Activated gamma-delta T cell treated with anti-CD3 and anti-CD28 coated beads, Interleukin-2, amount 50 U/mL, for 16 hours (primary cell): Measurements from ENCODE around the gene KREMEN2.
A peak's percentile ranks its signal among the peaks of the same experiment; 100 is the strongest.
"Not testable (repeated sequence)": the region's sequence is repeated elsewhere in the genome, so short reads cannot be mapped to it uniquely, and the experiment has no call there.

Experiments used
- DNase-seq: peaks from one replicate; pipeline ENCODE4 v3.0.0-alpha.2; 2020; ENCODE audit warnings: low read depth

KREMEN2 gene, protein sequence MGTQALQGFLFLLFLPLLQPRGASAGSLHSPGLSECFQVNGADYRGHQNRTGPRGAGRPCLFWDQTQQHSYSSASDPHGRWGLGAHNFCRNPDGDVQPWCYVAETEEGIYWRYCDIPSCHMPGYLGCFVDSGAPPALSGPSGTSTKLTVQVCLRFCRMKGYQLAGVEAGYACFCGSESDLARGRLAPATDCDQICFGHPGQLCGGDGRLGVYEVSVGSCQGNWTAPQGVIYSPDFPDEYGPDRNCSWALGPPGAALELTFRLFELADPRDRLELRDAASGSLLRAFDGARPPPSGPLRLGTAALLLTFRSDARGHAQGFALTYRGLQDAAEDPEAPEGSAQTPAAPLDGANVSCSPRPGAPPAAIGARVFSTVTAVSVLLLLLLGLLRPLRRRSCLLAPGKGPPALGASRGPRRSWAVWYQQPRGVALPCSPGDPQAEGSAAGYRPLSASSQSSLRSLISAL

DNA sequence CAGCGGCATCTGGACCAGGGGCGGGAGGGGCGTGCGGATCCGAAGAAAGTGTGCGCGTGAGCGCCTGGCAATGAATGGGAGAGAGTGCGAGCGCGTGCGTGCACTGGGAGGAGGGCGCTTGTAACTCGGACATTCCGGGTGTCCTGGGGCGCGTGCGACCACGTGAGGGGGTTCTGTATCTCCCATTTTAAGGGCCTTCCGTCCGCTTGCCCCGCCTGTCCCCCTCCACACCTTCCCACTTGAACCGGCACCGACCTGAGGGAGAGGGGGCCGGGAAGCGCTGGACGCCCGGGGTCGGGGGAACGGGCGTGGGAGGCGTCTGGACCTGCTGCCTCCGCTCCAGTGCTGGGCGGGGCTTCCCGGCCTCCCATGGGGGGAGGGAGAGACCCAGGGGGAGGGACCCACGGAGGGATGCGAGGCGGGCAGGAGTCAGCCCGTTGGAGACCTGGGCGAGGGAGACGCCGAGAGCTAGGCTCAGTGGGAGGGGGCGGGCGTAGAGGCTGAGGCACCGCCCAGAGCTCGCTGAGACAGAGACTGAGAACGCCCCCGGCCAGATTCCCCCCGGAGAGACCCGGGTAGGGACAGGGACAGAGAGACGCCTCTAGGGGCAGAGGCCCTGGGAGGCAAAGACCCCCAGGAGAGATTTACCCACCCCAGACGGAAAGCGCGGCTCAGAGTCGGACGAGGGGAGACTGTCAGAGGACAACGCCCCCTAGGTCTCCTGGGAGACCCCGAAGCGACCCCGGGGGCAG is at the start of gene KREMEN2:
KREMEN2 (plus strand) TSS at position 553 of the 752 bp plus-strand sequence. CDS start 246 bp downstream, outside the sequence.
- no peak for DNase-seq

DNA sequence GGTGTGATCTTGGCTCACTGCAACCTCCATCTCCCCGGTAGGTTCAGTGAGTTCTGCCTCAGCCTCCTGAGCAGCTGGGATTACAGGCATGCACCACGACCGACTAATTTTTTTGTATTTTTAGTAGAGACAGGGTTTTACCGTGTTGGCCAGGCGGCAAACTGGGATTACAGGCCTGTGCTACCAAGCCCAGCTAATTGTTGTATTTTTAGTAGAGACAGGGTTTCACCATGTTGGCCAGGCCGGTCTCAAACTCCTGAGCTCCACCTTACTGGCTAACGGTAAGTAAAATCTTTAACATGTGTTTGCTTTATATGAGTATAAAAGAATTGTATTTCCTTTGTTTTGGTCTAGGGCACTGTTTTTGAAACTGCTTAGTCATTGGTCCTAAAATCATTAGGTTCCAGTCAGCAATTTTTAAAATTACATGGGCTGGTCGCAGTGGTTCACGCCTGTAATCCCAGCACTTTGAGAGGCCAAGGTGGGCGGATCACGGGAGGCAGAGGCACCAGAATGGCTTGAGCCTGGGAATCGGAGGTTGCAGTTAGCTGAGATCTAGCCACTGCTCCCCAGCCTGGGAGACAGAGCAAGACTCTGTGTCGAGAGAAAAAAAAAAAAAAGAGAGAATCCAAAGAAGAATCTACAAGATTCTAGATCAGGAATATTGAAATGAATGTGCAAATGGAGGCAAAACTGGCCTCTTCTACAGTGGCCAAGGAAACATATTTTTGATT is 48.7 kb upstream of the KREMEN2 start:
- DNase-seq = no peak

DNA sequence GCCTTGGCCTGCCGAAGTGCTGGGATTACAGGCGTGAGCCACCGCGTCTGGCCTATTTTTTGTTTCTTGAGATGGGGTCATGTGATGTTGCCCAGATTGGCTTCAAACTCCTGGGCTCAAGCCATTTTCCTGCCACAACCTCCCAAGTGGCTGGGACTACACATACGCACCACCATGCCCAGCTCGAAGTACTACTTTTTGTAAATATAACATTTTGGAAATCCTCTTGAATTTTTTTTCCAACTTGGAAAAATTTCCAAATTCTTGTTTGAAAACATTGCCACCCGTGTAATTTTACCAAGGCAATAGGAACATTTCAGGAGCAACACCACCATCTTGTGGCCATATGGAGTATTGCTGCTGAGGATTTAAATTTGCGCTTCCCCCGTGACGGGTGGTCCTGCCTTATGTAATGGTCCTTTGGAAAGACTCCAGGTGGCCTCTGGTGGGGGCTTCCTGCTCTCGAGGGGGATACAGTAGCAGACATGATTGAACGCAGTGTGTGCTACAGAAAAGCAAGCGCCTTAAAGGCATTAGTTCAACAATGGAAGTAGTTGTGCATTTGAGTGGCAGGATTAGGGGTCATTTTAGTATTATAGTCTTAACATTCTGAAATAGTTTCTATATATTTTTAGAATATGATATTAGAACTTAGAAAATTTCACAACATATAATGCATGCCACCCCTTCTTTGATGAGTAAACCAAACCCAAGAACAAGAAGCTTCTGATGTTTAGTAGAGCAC is 44.4 kb upstream of the KREMEN2 start:
- DNase-seq = peak; percentile 47

DNA sequence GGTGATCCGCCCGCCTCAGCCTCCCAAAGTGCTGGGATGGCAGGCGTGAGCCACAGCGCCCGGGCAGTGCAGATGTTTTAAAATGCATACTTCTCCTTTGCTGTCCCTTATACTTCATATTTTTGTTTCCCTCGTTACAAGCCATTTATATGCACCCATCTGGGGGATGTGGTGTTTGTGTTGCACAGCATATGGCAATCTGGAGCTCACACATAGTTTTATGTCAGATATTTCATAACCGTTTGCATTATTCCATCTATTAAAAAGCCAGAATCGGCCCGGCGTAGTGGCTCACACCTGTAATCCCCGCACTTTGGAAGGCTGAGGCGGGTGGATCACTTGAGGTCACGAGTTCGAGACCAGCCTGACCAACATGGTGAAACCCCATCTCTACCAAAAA is 40.6 kb upstream of the KREMEN2 start:
- no peak for DNase-seq

DNA sequence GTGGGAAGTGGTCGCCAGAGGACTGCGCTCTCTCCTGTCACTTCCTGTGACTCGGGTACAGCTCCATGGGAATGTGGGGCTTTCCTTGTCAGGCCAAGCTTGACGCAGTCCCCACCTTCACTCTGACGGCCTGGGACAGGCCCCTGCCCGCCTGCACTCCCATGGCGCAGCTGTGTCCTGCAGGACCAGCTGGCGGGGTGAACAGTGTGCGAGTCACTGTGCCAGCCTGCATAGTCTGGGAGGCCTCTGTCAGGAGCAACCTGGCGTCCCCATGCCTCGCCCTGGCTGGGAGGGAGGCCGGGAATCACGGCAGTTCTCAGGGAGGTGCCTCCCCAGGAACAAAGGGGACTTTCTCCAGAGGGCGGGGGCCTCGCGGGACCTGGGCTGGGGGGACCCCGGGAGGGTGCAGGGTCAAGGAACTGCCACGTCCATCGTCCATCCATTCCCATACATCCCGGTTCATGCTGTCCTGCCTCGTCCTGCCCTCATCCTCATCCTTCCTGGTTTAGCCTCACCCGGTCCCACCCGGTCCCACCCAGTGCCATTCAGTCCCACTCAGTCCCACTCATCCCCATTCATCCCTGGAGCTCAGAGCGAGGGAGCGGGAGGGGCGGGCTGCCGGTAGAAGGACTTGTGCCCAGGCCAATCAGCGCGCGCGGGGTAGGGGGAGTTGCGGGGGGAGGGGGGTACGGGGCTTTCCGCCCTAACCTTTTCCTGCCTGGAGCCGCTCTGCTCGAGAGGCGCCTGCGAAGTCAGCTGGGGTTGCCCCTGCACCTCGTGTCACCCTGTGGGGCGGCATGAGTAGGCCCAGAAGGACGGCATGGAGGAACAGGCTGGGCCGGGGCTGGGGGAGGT is 38.9 kb upstream of the KREMEN2 start:
- DNase-seq = no peak

DNA sequence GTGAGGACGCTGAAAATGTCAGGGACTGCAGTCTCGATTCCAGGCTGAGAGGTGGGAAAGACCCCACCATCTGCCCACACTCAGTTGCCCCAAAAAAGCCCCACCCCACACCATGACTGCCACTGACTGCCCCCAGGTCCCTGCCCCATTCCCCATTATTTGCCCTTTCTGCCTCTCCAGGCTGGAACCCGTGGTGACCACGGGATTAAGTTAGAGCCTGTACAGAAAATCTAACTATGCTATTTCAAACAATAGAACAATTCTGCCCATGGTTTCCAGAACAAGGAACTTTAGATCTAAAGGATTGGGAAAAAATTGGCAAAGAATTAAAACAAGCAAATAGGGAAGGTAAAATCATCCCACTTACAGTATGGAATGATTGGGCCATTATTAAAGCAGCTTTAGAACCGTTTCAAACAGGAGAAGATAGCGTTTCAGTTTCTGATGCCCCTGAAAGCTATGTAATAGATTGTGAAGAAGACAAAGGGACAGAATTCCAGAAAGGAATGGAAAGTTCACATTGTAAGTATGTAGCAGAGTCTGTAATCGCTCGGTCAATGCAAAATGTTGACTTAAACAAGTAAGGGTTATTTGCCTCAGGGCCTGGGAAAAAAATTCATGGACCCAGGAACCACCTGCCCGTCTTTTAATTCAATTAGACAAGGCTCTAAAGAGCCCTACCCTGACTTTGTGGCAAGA is 38.0 kb upstream of the KREMEN2 start:
- no peak for DNase-seq

DNA sequence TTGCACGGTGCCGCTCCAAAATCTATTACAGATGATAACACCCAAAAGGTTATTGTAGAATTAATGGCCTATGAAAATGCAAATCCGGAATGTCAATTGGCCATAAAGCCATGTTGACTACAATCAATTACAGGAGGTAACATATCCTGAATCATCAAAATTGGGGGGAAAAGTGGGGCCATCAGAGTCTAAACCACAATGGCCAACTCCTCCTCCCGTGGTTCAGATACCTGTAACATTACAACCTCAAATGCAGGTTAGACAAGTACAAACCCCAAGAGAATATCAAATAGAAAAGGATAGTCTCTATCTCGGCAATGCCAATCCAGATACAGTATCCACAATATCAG is 37.5 kb upstream of the KREMEN2 start:
- no peak for DNase-seq

DNA sequence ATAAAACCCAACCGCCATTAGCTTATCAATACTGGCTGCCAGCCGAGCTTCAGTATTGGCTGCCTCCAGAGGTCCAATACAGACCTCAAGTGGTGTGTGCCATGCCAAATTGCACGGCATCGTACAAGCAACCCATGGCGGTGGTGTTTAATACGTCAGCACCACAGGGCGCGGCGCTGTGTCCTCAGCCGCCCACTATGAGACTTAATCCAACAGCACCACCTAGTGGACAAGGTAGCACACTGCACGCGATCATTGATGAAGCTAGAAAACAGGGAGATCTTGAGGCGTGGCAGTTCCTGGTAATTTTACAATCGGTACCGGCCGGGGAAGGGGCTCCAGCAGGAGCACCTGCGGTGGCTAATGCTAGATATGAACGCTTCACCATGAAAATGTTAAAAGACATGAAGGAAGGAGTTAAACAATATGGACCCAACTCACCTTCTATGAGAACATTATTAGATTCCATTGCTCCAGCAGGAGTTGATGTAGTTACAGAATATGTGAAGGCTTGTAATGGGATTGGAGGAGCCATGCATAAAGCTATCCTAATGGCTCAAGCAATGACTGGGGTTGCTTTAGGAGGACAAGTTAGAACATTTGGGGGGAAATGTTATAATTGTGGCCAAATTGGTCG is 36.9 kb upstream of the KREMEN2 start:
- DNase-seq = peak; percentile 76

DNA sequence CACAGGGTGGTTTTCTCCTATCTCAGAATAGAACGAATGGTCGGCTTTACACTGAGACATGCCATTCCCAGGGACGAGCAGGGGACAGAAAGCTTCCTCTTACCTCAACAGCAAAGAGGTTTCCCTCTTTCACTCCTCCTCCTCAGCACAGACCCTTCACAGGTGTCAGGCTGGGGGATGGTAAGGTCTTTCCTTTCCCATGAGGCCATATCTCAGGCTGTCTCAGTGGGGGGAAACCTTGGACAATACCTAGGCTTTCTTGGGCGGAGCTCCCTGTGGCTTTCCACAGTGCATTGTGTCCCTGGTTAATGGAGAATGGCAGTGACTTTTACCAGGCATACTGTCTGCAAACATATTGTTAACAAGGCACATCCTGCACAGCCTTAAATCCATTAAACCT is 35.9 kb upstream of the KREMEN2 start:
- DNase-seq = not testable (repeated sequence)

DNA sequence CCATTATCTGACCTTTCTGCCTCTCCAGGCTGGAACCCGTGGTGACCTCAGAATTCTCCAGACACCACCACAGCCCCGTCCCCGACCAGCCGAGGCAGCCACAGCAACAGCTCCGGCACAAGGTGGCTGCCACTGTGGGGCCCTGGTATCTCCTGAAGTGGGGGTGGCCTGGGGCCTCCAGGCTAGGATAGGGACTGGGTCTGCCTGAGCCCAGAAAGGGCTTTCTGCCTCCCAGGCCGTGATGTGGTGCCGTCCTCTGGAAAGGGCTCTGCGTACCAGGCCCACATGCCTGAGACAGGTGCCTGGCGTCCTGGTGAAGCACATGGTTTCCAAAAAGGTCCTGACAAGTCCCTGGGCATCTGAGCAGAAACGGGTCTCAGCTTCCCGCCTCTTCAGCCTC is 35.3 kb upstream of the KREMEN2 start:
- DNase-seq = no peak

DNA sequence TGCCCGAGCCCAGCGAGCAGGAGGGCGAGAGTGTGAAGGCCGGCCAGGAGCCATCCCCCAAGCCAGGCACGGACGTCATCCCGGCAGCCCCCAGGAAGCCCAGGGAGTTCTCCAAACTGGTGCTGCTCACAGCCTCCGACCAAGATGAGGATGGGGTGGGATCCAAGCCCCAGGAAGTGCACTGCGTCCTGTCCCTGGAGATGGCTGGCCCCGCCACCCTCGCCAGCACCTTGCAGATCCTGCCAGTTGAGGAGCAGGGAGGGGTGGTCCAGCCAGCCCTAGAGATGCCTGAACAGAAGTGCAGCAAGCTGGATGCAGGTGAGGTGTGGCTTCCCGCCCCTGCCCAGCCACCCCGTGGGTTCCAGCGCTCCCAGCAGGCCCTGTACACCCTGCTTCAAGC is 34.4 kb upstream of the KREMEN2 start:
- no peak for DNase-seq

DNA sequence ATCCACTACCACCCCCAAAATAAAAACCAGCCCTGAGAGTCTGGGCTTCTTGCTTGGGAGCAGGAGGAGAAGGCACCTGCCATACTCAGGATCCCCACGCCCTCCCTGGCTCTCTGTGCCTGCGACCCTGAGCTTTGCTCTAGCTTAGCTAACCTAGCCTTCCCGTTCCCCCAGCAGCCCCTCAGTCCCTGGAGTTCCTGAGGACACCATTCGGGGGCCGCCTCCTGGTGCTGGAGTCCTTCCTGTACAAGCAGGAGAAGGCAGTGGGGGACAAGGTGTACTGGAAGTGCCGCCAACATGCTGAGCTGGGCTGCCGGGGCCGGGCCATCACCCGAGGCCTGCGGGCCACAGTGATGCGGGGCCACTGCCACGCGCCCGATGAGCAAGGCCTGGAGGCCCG is 33.8 kb upstream of the KREMEN2 start:
- DNase-seq = no peak

DNA sequence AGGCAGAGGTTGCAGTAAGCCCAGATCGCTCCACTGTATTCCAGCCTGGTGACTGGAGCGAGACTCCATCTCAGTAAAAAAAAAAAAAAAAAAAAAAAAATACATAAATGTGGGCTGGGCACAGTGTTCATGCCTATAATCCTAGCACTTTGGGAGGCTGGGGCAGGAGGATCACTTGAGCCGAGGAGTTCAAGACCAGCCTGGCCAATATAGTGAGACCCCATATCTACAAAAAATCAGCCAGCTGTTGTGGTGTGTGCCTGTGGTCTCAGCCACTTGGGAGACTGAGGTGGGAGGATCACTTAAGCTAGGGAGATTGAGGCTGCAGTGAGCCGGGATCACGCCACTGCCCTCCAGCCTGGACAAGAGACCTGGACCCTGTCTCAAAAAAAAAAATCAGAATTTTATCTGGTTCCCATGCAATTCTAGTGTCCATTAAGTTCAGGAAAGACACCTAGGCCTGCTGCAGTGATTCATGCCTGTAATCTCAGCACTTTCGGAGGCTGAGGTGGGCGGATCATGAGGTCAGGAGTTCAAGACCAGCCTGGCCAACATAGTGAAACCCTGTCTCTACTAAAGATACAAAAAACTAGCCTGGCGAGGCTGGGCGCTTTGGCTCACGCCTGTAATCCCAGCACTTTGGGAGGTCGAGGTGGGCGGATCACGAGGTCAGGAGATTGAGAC is 32.7 kb upstream of the KREMEN2 start:
- DNase-seq = not testable (repeated sequence)

DNA sequence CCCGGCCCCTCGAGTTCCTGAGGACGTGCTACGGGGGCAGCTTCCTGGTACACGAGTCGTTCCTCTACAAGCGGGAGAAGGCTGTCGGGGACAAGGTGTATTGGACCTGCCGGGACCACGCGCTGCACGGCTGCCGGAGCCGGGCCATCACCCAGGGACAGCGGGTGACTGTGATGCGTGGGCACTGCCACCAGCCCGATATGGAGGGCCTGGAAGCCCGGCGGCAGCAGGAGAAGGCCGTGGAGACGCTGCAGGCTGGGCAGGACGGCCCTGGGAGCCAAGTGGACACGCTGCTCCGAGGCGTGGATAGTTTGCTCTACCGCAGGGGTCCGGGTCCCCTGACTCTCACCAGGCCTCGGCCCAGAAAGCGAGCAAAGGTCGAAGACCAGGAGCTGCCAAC is 30.9 kb upstream of the KREMEN2 start:
- DNase-seq = no peak

DNA sequence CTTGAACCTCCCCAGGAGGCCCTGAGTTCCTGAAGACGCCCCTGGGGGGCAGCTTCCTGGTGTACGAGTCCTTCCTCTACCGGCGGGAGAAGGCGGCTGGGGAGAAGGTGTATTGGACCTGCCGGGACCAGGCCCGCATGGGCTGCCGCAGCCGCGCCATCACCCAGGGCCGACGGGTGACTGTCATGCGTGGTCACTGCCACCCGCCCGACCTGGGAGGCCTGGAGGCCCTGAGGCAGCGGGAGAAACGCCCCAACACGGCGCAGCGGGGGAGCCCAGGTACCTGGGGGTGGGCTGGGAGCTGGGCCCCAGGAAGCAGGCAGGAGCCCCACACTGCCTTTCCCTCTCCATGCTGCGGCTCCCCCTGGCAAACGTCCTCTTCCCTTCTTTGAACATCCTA is 30.4 kb upstream of the KREMEN2 start:
- no peak for DNase-seq

DNA sequence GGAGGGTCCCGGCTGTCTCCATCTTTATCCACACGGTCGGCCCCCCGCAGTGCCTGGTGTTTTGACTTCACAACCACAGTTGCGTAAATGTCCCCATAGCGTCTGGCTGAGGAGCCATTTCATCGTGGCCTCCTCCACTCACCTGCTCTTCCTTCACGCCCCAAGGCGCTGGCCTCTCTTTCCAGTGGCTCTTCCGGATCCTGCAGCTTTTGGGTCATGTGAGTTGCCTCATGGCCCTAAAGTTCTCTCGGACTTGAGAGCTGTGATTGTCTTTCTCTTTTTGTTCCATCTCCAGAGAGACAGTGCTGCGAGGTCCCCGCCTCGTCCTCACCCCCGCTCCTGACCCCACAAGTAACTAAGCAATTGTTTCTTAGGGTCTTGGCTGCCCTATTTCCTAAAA is 29.6 kb upstream of the KREMEN2 start:
- DNase-seq = no peak

DNA sequence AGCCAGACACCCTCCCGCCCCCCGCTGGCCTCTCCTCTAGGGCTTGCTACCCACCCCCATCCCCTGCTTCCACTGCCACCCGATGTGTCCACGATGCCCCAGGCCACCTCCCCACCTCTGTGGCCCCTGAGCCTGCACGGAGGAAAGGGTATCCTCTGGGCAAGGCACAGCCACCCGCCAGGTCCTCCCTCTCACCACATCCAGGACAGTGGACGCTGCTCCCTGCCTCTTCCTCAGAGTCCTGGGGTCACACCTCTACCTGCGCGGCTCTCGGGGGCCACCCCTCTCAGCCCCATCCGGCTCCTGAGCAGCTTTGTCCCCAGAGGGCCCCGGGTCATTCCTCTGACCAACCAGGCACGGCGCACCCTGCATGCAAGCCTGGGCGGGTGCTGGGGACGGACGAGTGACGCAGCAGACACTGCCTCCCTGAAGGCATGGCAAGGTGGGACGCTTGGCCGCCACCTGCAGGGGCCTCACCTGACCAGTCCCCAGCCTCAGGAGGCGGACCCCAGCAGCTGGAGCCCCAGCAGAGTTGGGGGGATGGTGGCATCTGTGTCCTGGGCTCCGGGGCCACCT is 27.6 kb upstream of the KREMEN2 start:
- DNase-seq = no peak

DNA sequence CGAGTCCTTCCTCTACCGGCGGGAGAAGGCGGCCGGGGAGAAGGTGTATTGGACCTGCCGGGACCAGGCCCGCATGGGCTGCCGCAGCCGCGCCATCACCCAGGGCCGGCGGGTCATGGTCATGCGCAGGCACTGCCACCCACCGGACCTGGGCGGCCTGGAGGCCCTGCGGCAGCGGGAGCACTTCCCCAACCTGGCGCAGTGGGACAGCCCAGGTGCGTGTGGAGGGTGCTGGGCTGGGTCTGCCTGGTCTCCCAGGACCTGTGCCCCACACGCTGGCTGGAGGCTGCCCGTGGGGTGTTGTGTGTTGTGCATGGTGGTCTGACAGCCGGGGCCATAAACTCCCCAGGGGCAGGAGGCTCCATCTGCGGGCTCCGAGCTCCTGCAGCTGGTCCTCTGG is 26.9 kb upstream of the KREMEN2 start:
- DNase-seq = no peak

DNA sequence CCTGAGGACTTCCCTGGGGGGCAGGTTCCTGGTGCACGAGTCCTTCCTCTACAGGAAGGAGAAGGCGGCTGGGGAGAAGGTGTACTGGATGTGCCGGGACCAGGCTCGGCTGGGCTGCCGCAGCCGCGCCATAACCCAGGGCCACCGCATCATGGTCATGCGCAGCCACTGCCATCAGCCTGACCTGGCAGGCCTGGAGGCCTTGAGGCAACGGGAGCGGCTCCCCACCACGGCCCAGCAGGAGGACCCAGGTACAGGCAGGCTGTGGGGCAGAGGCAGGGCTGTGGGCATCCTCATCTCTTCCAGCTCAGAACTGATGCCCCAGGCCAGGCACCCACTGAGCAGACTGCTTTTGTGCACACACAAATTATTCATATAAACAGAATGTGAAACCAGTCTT is 25.9 kb upstream of the KREMEN2 start:
- no peak for DNase-seq
